Tibial nerve (tissue), 4 donors: ENCODE data around the gene PDE3B. TPM values are rescaled to one million over a fixed set of nuclear protein-coding genes. Genes with fewer than 3 reads are reported as not detected.

Experiments
- DNase-seq, 2 donors: peaks; one replicate each; pipeline ENCODE4 v3.0.0-alpha.2; 2019; ENCODE audit warnings: low spot score in 2 of 2
- H3K27ac ChIP-seq, 4 donors: fragments of 200-600 bp; sonication (generic) in 3 of 4; one replicate each; pipeline ENCODE4 v1.5.1; 2017 to 2019; ENCODE audit warnings: mild to moderate bottlenecking in 1 of 4
- H3K27me3 ChIP-seq, 2 donors: fragments of 200-600 bp; sonication (generic) in 1 of 2; one replicate each; pipeline versions ENCODE4 v1.5.1 to v1.6.0; 2017 to 2019
- H3K36me3 ChIP-seq, 3 donors: fragments of 200-600 bp; sonication (generic); one replicate each; pipeline ENCODE4 v1.5.1; 2018 to 2019
- H3K4me1 ChIP-seq, 4 donors: fragments of 200-600 bp; sonication (generic) in 3 of 4; one replicate each; pipeline ENCODE4 v1.5.1; 2017 to 2019
- H3K4me3 ChIP-seq, 4 donors: fragments of 200-600 bp; sonication (generic) in 3 of 4; one replicate each; pipeline ENCODE4 v1.5.1; 2017 to 2019; ENCODE audit warnings: mild to moderate bottlenecking in 1 of 4, moderate library complexity in 1 of 4
- H3K9me3 ChIP-seq, 4 donors: fragments of 200-600 bp; sonication (generic) in 3 of 4; one replicate each; pipeline ENCODE4 v1.5.1; 2017 to 2019
- CTCF ChIP-seq, 5 experiments: fragments of 200-600 bp in 3 of 5; fragments of 450-650 bp in 2 of 5; sonication (generic) in 3 of 5; IDR thresholded peaks; one replicate each; pipeline ENCODE4 v1.5.1; 2016 to 2019; ENCODE audit warnings: antibody characterized with exemption in 5 of 5, mild to moderate bottlenecking in 3 of 5, moderate library complexity in 2 of 5
- EP300 ChIP-seq, 2 donors: sonication (generic); formaldehyde crosslinking; IDR thresholded peaks; one replicate each; pipeline ENCODE4 v1.6.1; 2017; ENCODE audit warnings: antibody characterized with exemption in 2 of 2, mild to moderate bottlenecking in 1 of 2
- POLR2A ChIP-seq, 2 donors: fragments of 450-650 bp; IDR thresholded peaks; one replicate each; pipeline ENCODE4 v1.6.1; 2017; ENCODE audit warnings: antibody characterized with exemption in 2 of 2, mild to moderate bottlenecking in 2 of 2, moderate library complexity in 2 of 2
- WGBS, 2 donors: methylation state at CpG; one replicate each; pipeline ENCODE4 v1.1.5; 2018; 5-methylcytosine and 5-hydroxymethylcytosine counted together
- total RNA-seq, 4 donors: library from RNA; depleted of rRNA; stranded (reverse); fragments of >200 nt; gene quantifications; one replicate each; pipeline ENCODE4 v1.1.0, GENCODE V29; 2016

The PDE3B gene
- total RNA-seq, 4 donors from 2014 or later, result 15.3 to 39.9 (median 26.4) TPM

GRCh38 chr11:14803846-14804245 lies 160.2 kb downstream of the PDE3B start:
- no peak for DNase-seq
- WGBS, 2 donors, result 80 to 92% methylated on average over 2 of the region's 2 CpGs
- H3K27me3 ChIP-seq, result no peaks in the 10 kb centered on the region

GRCh38 chr11:14809466-14809865 lies 165.9 kb downstream of the PDE3B start:
- Histone ChIP-seq H3K4me3 (no peak overlapping the region), H3K27ac (no peak overlapping the region), H3K36me3 (no peaks in the 10 kb centered on the region), H3K27me3 (no peaks in the 10 kb centered on the region), H3K9me3 (no peaks in the 10 kb centered on the region), H3K4me1 (no peaks in the 10 kb centered on the region)
- TF ChIP-seq CTCF (IDR thresholded peaks at IDR 0.05) (no peak), POLR2A (IDR thresholded peaks at IDR 0.05) (no peak), EP300 (IDR thresholded peaks at IDR 0.05) (no peak)
- no peak for DNase-seq

More at GRCh38 chr11:14803846-14804245, 160.2 kb downstream of the PDE3B start:
- Histone ChIP-seq H3K4me3 (no peak overlapping the region), H3K4me1 (no peaks in the 10 kb centered on the region), H3K9me3 (no peaks in the 10 kb centered on the region), H3K27ac (no peak overlapping the region), H3K36me3 (no peaks in the 10 kb centered on the region)
- TF ChIP-seq POLR2A (IDR thresholded peaks at IDR 0.05) (no peak), EP300 (IDR thresholded peaks at IDR 0.05) (no peak), CTCF (IDR thresholded peaks at IDR 0.05) (no peak)

GRCh38 chr11:14812757-14813156 lies 169.2 kb downstream of the PDE3B start:
- WGBS, 2 donors, result 76 to 86% methylated on average over 3 of the region's 3 CpGs
- TF ChIP-seq CTCF (IDR thresholded peaks at IDR 0.05) (no peak), EP300 (IDR thresholded peaks at IDR 0.05) (no peak), POLR2A (IDR thresholded peaks at IDR 0.05) (no peak)
- DNase-seq, result no peak
- no peaks in the 10 kb centered on the region for H3K36me3 ChIP-seq
- no peak overlapping the region for H3K4me3 ChIP-seq
- H3K27ac ChIP-seq, result no peak overlapping the region
- no peaks in the 10 kb centered on the region for H3K9me3 ChIP-seq
- no peaks in the 10 kb centered on the region for H3K4me1 ChIP-seq
- H3K27me3 ChIP-seq, result no peaks in the 10 kb centered on the region

GRCh38 chr11:14813516-14813915 lies 169.9 kb downstream of the PDE3B start:
- TF ChIP-seq POLR2A (IDR thresholded peaks at IDR 0.05), result no peak
- TF ChIP-seq EP300 (IDR thresholded peaks at IDR 0.05), result no peak
- no peak for TF ChIP-seq CTCF (IDR thresholded peaks at IDR 0.05)
- H3K27me3 ChIP-seq, result no peaks in the 10 kb centered on the region
- H3K36me3 ChIP-seq, result no peaks in the 10 kb centered on the region
- H3K4me3 ChIP-seq, result no peak overlapping the region
- H3K4me1 ChIP-seq, result no peaks in the 10 kb centered on the region
- DNase-seq, result no peak
- no peaks in the 10 kb centered on the region for H3K9me3 ChIP-seq
- no peak overlapping the region for H3K27ac ChIP-seq

GRCh38 chr11:14818779-14819178 lies 175.2 kb downstream of the PDE3B start:
- WGBS, 2 donors, result 92% methylated on average over 2 of the region's 2 CpGs
- no peaks in the 10 kb centered on the region for H3K9me3 ChIP-seq
- no peak for TF ChIP-seq EP300 (IDR thresholded peaks at IDR 0.05)
- no peak for TF ChIP-seq CTCF (IDR thresholded peaks at IDR 0.05)
- TF ChIP-seq POLR2A (IDR thresholded peaks at IDR 0.05), result no peak
- no peaks in the 10 kb centered on the region for H3K27me3 ChIP-seq
- no peak overlapping the region for H3K27ac ChIP-seq
- H3K4me3 ChIP-seq, result no peak overlapping the region
- no peaks in the 10 kb centered on the region for H3K4me1 ChIP-seq
- DNase-seq, result no peak
- H3K36me3 ChIP-seq, result no peaks in the 10 kb centered on the region
